GM21423 (cell line): ENCODE results near the gene C6orf89.

Source experiments
- ATAC-seq: cut with Tn5 transposase; IDR thresholded peaks from one replicate; pipeline ENCODE4 v1.9.1; 2021; ENCODE audit warnings: mild to moderate bottlenecking, moderate library complexity; ENCODE audit not compliant: unreplicated experiment

C6orf89 gene

GRCh38 chr6:36967301-36967700 lies 81.5 kb downstream of the C6orf89 start:
- no peak for ATAC-seq

- no peak for ATAC-seq
Observed at GRCh38 chr6:36967757-36968156, 82.0 kb downstream of the C6orf89 start.

DNA sequence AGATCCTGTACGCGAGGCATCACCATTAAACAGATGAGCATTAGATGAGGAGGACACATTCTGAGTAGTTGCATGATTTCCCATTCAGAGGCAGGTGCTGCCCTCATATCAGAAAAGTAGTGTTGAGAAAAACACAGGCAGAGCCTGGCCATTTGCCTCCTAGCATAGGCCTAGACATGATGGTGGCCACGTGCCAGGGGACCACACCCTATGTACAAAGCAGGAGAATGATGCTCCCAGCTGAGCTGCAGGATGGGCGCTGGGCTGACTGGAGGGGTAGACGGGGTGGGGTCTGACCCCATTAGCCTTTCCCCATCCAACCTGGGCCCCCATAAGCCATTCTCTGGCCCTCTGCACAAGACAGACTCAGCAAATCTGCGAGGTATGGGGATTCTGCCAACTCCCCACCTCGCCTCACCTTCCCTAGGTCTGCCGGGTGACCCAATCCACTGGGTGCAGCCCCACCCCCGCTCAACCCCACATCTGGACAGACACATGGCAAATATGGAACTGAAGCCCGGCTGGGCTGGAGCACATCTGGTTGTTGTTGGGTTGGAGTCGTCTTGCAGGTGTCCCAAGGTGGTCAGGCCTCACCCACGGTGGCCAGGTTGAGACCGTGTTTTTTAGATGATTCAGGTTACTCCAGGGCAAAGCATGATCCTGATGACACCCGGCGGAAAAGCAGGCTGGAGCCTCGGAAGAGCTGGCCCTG lies 82.7 kb downstream of the C6orf89 start:
- no peak for ATAC-seq

- no peak for ATAC-seq
Observed at GRCh38 chr6:36969240-36969691, 83.5 kb downstream of the C6orf89 start.

DNA sequence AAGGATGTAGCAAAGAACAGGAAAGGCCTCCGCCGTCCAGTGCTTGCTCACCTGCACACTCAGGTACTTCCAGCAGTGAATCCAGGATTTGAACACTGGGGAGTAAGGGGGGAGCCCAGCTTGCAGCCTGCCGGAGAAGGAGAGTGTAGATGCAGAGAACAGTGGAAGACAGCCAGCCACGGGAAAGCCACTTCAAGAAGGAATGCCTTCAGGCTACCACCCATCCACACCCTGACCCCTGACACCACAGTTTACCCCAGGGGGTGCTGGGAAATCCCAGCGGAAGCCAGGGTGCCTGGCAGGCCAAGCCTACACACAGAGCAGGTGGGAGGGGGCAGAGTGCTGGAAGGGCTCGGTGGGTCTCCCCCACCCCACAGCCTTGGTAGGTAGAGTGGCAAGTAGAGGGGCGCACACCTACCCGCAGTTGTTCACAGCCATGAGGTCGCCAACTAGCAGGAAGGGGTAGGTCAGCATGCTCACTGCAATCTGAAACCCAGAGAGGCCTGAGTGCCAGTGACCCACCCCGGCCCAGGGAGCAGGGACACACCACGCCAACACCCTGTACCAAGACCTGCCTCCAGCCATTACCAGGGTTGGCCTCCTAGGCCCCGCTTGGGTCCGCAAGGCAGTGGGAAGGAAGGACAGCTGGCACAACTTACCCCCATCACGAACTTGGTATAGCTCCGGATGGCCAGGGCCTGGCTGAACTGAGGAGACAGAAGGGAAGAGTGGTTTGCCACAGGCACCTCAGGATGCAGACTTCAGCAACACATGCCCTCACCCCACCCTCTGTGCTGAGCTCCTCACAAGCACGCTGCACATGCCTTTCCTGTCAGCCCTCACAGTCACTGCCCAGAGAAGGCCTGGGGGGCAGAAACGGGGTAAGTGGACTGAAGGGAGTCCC lies 84.5 kb downstream of the C6orf89 start:
- ATAC-seq, result no peak

GRCh38 chr6:36970892-36971842 lies 85.4 kb downstream of the C6orf89 start:
- ATAC-seq, result no peak

DNA sequence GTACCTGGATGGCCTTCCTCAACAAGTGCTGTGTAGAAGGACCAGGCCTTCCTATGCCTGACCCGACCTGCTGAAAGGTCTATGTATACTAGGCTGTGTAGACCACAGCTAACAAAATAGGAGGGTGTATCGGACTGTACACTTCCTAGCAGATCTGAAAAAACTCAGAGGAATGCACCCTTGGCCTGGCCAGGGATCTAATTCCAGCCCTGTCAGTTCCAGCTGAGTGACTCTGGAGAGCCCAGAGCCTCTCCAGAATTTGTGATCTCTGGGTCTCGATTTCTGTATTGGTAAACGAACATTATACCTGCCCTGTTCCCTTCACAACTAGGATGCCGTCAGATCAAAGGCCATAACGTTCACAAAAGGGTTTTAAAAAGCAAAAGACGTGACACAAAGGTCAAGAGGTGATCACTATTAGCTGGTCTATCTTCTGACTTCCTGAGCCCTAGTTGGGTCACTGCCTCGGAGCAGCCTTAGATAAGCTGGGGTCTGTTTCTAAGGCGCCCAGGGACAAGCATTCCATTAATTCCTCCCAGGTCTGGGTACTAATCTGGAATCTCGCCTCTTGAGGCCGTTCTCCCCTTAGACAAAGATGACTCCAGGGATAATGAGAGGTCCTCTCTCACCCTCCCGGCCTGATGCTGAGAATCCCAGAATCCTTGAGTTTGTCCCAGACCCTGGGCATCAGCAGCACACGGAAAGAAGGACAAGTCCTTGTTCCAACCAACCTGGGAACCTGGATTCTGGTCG lies 86.3 kb downstream of the C6orf89 start:
- no peak for ATAC-seq

GRCh38 chr6:36973190-36973589 lies 87.4 kb downstream of the C6orf89 start:
- no peak for ATAC-seq

DNA sequence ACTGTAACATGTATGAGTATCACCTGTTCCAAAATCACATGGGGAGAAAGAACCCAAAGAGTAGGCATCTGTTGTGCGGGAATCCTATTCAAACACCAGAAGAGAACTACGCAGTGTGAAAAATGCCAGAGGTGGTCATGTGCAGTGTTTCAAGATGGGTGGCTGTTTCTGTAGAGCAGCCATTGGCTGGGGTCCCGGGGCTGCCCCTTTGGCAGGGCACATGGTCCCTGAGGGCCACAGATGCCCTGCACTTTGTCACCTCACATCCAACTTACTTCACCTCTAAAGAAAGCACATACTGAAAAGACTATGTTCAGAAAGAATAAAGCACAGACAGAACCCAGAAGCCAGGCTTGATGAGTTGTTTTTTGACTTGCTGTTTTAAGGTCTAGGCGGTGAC lies 87.9 kb downstream of the C6orf89 start:
- ATAC-seq, result no peak

DNA sequence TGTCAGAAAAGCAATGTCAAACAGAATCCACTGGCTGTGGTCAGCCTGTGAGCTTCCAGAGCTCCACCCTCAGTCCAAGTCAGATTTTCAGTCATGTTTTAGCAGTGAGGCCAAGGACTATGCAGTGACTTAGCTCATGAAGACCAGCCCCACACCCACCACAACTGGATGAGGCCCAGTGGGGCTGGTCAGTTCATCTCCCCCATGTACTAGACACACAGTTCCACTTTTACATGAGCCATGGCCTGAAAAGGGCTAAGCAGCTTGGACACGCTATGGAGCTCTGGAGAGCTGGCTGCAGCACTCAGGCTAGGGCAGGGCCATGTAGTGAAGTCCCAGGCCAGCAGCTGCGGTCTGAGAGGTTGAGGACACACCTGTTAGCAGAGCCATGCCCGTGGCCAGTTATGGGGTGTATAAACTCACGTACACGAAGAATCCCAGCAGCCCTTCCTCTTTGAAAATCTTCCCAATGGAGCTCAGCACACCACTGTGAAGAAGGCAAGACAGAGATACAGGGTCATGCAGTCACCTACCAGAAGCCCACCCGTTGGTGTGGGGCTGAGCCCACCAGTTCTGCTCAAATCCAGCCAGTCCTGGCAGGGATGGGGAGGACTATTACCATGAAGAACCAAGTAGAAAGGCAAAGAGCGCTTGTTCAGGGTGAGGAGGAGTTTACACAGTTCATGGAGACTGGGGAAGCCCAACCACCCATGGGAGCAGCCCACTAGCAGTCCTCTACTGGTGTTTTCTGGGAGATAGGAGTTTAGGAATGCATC lies 89.7 kb downstream of the C6orf89 start:
- no peak for ATAC-seq

DNA sequence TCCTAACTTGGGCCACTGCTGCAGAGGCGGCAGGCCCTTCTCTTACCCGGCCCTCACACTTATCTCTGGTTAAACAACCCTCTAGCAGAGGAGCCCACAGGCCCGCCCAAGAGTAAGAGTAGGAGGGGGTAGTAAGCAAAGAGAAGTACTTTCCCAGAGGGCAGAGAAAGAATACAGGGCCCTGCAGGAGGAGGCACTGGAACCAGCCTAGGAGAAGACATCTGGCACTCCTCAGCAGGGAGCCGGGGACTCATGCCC lies 90.2 kb downstream of the C6orf89 start:
- no peak for ATAC-seq

DNA sequence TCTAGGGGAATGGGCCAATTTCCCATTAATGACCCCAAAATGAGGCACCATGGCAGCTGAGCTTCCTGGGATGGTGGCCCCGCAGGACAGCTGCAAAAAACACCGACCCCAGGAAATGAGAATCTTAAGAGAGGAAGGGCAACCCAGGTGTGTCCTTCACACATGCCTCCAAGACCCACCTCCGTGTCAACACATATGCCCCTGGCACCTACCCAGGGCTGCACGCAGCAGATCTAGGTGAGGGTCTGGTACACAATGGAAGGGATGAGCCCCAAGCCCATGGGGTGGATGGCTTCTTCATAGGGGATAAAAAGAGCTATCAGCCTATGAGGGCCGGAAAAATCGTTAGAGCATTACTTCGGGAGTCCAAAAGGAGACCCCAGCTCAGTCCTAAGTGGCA lies 90.8 kb downstream of the C6orf89 start:
- no peak for ATAC-seq

- ATAC-seq, result no peak
Observed at GRCh38 chr6:36976931-36977330, 91.2 kb downstream of the C6orf89 start.

DNA sequence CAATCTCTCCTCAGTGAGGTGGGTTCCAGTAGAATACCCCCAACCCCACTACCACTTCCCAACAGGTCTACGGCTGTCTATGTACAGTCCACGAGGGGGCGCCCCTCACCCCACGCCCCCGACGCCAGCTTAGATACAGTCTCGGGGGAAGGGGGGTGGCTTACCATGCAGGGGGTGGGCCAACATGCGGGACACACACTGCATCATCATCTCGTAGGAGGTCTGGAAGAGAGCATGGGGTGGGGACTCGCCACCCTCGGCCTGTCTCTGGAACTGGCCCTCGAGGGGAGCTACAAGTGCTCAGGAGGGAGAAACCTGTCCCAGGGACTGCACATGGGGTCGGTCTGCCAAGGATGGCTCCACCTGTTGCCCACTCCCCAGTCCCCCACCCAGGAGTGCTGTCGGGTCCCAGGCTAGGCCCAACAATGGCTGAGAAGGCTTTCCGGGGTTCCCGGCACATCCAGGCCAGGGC lies 91.8 kb downstream of the C6orf89 start:
- ATAC-seq, result no peak
